ENCODE results near the gene ST3GAL4. TPM values are rescaled to one million over a fixed set of nuclear protein-coding genes. Genes with fewer than 3 reads are reported as not detected.

ST3GAL4 gene
- total RNA-seq, 4 donors from 2014 or later: 3.4 to 12.4 (median 9.6) TPM

- intact Hi-C loops (cut with DNase I; ENCODE audit: low total_unique reads) (no loop called here), in situ Hi-C loops (cut with MboI; ENCODE audit: low sequenced_read_pairs in 4 of 4) (loop anchor here (25.0 kb wide), 2 partner anchors 553 to 903 kb away; no protein-coding TSS in a partner anchor)
- H3K27ac ChIP-seq: no peak overlapping the region
- ATAC-seq: no peak
- TF ChIP-seq POLR2A (IDR thresholded peaks at IDR 0.05) (no peak), CTCF (IDR thresholded peaks at IDR 0.05 in 4 of 5, conservative IDR thresholded peaks at IDR 0.05 in 1 of 5) (no peak)
- no peaks in the 10 kb centered on the region for H3K36me3 ChIP-seq
- no peaks in the 10 kb centered on the region for H3K9me3 ChIP-seq
- H3K27me3 ChIP-seq: no peaks in the 10 kb centered on the region
- H3K4me1 ChIP-seq: no peaks in the 10 kb centered on the region
- H3K4me3 ChIP-seq: no peak overlapping the region
- DNase-seq: no peak
Observed at GRCh38 chr11:126433989-126434949, 78.8 kb downstream of the ST3GAL4 start.

GRCh38 chr11:126434950-126435335 lies 79.5 kb downstream of the ST3GAL4 start:
- Histone ChIP-seq H3K36me3 (no peaks in the 10 kb centered on the region), H3K4me3 (no peak overlapping the region), H3K27me3 (no peaks in the 10 kb centered on the region), H3K4me1 (no peaks in the 10 kb centered on the region), H3K27ac (no peak overlapping the region), H3K9me3 (no peaks in the 10 kb centered on the region)
- in situ Hi-C loops (cut with MboI; ENCODE audit: low sequenced_read_pairs in 4 of 4) (loop anchor here (25.0 kb wide), 2 partner anchors 552 to 902 kb away; no protein-coding TSS in a partner anchor), intact Hi-C loops (cut with DNase I; ENCODE audit: low total_unique reads) (no loop called here)
- DNase-seq: no peak
- TF ChIP-seq POLR2A (IDR thresholded peaks at IDR 0.05) (no peak), CTCF (IDR thresholded peaks at IDR 0.05 in 4 of 5, conservative IDR thresholded peaks at IDR 0.05 in 1 of 5) (no peak)
- no peak for ATAC-seq

- H3K4me3 ChIP-seq: no peak overlapping the region
- DNase-seq (no peak), ATAC-seq (no peak)
- no peaks in the 10 kb centered on the region for H3K36me3 ChIP-seq
- no peaks in the 10 kb centered on the region for H3K9me3 ChIP-seq
- in situ Hi-C loops (cut with MboI; ENCODE audit: low sequenced_read_pairs in 4 of 4) (loop anchor here (25.0 kb wide), 2 partner anchors 551 to 901 kb away; no protein-coding TSS in a partner anchor), intact Hi-C loops (cut with DNase I; ENCODE audit: low total_unique reads) (no loop called here)
- TF ChIP-seq CTCF (IDR thresholded peaks at IDR 0.05 in 4 of 5, conservative IDR thresholded peaks at IDR 0.05 in 1 of 5) (no peak), POLR2A (IDR thresholded peaks at IDR 0.05) (no peak)
- no peaks in the 10 kb centered on the region for H3K4me1 ChIP-seq
- H3K27ac ChIP-seq: no peak overlapping the region
- no peaks in the 10 kb centered on the region for H3K27me3 ChIP-seq
Observed at GRCh38 chr11:126436209-126436755, 80.8 kb downstream of the ST3GAL4 start.

GRCh38 chr11:126437731-126438130 lies 82.2 kb downstream of the ST3GAL4 start:
- Histone ChIP-seq H3K4me1 (no peaks in the 10 kb centered on the region), H3K36me3 (no peaks in the 10 kb centered on the region), H3K27ac (no peak overlapping the region), H3K4me3 (no peak overlapping the region), H3K9me3 (no peaks in the 10 kb centered on the region), H3K27me3 (peaks cover 0 to 2% (median 0%) of the 10 kb centered on the region in 3 donors)
- intact Hi-C loops (cut with DNase I; ENCODE audit: low total_unique reads) (no loop called here), in situ Hi-C loops (cut with MboI; ENCODE audit: low sequenced_read_pairs in 4 of 4) (loop anchor here (25.0 kb wide), 2 partner anchors 550 to 900 kb away; no protein-coding TSS in a partner anchor)
- ATAC-seq: no peak
- DNase-seq: no peak
- TF ChIP-seq CTCF (IDR thresholded peaks at IDR 0.05 in 4 of 5, conservative IDR thresholded peaks at IDR 0.05 in 1 of 5): no peak
- no peak for TF ChIP-seq POLR2A (IDR thresholded peaks at IDR 0.05)

All from gastrocnemius medialis (tissue), 4 donors.